GM19193 (cell line): ENCODE data around the gene RABL3.

Experiments
- POLR2A ChIP-seq: IDR thresholded peaks from 4 replicates; pipeline ENCODE4 v1.6.1; 2011; ENCODE audit not compliant: insufficient read depth, insufficient read length; ENCODE audit errors: extremely low read depth

RABL3 gene

GRCh38 chr3:120705884-120706582 is 36.3 kb downstream of the RABL3 start:
- no peak for TF ChIP-seq POLR2A

DNA sequence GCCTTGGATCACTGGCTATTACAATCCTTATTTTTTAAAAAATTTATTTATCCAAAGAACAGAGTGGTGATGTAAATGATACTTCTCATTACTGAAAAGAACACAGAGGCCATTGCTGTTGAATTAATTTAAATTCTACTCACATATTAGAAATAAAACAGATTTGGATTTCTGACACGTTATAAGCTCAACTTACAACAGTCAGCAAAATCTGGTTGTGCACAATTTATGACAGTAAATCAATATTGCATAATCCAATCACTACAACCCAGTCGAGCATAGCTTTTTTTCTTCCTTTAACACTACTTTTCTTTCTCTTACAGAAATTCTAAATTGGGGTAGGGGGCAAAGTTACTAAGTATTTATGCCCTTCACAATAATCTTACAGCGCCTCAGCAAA is 43.0 kb downstream of the RABL3 start:
- no peak for TF ChIP-seq POLR2A

DNA sequence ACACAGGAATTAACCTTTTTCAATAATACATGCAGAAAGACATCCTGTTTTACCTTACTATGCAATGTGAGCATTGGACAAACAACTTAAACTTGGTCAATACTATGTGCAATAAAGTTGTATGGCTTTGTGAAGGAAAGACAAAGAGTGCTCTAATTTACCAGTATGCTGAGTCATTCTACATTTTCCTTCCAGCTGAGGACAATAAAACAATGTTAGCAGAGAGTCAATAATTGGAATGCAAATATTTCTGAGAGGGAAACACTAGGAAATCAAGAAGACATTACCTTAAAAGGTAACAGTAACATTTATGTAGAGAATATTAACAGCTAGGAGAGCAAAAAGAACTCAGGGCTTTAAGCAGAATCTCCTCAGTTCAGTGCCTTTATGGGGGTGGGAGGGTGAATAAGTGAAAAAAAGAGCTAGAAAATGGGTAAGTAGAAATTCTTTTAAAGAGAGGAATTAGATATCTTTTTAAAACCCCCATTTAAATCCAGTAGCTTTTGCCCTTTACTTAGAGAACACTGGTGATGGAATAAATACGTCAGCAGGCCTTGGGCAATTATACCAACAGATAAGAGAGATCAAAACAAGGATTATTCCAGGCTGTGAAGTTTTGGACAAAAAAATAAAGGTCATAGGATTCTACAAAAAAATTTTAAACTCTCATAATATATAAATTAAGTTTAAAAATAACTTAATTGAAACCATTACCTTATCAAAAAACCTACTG is 48.7 kb downstream of the RABL3 start:
- TF ChIP-seq POLR2A = no peak

DNA sequence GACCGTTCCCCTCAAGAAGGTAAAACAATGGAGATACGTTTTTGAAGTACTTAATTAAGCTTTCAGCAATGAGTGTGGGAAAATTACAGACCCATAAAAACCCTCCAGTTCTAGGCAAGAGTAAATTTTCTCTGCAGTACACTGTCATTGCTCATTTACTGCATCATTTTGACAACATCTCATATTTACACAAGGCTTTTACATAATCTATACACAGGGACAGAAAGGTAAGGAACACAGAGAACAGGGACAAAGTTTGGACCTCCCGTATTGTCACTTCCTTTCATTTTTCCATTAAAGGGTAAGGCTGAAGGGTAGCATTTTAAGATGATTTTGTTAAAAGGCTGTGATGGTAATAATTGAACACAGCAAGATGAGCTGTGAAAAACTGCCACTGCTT is 52.9 kb downstream of the RABL3 start:
- TF ChIP-seq POLR2A = no peak

- TF ChIP-seq POLR2A = no peak
These were observed 54.2 kb downstream of the RABL3 start for GRCh38 chr3:120688121-120688520.

- TF ChIP-seq POLR2A = no peak
These were observed 56.9 kb downstream of the RABL3 start for GRCh38 chr3:120685411-120685810.

DNA sequence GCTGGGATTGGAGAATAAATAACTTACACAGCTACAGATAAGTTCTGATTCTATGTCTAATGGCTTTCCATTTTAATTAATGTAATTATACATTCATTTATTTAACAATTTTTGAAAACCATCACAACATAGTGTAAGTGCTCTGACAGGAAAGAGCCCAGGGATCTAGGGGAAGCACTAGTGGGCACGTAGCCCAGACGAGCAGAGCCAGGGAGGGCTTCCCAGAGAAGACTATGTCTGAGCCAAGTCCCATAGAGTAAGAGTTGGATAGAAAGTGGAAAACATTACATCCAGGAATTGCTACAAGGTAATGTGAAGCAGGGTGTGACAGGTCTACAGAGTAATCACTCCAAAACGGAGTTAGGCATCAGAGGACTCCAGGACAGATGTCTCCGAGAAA is 57.4 kb downstream of the RABL3 start:
- TF ChIP-seq POLR2A = no peak

DNA sequence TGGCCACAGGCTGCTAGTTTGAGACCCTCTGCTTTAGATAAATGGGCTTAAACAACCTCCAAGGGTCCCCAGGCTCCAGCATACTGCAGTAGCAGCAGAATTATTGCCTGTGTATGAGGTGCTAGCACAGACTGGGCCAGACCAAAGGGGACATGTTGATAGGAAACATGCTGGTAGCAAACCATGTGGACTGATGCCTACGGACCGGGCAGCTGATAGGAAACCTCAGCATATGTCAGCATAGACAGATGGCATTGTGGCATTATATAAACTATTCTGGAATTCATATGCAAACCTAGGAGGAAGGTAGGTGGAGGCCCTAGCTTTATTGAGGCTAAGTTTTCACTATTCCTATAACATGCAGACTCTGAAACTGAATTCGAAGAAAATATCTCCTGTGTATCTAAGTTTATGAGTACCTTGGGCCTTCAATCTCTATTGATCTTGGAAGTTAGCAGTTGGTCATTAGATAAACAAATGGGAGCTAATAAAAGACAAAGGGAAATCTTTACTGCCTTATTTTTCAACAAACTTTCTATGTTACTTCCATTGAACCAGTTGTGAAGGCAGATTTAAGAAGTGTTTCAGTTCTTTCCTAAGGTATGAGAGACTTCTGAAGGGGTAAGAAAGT is 58.5 kb downstream of the RABL3 start:
- no peak for TF ChIP-seq POLR2A

GRCh38 chr3:120683213-120683612 is 59.1 kb downstream of the RABL3 start:
- TF ChIP-seq POLR2A = no peak

GRCh38 chr3:120682095-120682681 is 60.1 kb downstream of the RABL3 start, which contains the start of gene HGD:
Gene HGD, minus strand, starts transcription at chr3:120682239. Its CDS starts 128 bp downstream, at chr3:120682111.
- TF ChIP-seq POLR2A = no peak

DNA sequence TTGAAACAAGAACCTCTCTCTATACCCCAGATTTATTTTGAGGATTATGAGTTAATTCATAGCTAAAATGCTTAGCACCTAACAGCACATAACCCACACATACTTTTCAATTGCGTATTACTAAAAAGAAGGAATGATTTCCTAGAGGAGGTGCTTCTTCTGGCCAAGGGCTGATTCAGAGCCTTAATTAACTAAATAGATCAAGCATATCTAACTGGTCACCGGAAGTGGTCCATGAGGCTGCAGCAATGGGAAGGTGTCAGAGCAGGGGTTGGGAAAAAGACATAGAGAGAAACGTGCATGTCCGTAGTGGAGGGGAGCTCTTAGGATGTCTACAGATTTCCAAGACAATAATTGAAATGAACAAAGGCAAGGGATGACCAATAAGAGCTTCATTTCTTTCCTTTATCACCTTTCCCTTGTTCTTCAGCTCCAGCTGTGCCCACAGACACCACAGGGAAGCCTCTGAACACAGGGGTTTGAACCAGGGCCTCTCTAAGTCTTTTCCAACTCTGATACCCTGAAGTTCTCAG is 60.7 kb downstream of the RABL3 start:
- TF ChIP-seq POLR2A = no peak

- TF ChIP-seq POLR2A = no peak
These were observed 61.3 kb downstream of the RABL3 start for GRCh38 chr3:120681018-120681417.

DNA sequence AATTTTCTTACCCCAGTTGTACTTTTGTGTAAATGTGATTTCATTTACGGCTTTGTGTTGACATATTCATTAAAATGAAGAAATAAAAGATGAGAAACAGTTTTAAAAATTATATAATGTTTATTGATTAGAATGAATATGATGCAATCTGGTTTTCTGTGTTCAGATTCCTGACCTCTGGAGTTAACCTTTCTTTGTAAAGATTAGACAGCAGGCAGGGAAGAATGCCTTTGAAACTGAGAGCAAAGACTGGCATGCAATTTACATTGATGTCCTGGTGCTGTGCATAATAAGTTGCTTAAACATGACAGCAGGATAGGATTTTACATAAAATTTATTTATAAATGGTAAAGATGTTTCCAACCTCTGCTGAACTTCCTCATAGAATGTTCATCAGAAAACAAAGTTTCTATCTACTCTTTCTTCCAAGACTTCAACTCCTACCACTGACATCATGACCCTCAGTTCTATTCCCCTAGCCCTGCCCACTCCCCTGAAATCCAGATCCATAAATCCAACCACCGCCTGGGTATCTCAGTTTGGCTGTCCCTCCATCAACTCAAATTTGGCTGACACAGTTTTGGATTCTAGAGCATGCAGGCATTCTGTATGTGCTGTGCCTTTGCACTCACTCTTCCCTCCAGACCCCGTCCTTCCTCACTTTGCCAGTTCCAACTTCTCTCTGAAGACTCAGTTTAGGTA is 62.0 kb downstream of the RABL3 start:
- no peak for TF ChIP-seq POLR2A

DNA sequence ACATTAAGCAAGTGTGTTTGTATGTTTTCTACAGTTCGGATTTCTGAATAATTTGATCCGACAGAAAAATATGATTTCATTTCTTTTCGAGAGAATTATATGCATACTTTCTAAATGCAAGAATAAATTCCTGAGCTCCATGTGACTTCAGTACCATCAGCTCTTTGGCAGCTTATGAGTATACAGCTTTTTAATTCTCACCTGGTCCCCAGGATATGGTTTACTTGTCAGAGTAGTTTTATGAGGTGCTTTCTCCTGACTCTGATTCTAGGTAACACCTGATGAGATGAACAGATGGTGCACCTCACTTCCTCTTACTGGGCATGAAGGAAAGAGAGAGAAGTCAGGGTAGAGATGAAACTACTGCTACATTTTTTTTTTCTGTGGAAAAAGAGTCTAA is 63.3 kb downstream of the RABL3 start:
- no peak for TF ChIP-seq POLR2A
